Caco-2 (cell line): ENCODE measurements around the gene RPL15. TPM values are rescaled to one million over a fixed set of nuclear protein-coding genes. Genes with fewer than 3 reads are reported as not detected.

Experiments
- BruUV-seq: library from RNA; stranded (reverse); fragments of 400-500 nt; replicated peaks from 2 replicates; lab custom pipeline; 2021; lab: Mats Ljungman, UMichigan
- CTCF ChIA-PET: fragments of 300-600 bp; sonication (Branson Sonifier 250); formaldehyde crosslinking; loops from one replicate; lab custom pipeline; 2022; ENCODE audit warnings: antibody characterized with exemption; lab: Charles Lee
- POLR2A ChIA-PET: fragments of 300-600 bp; sonication (Branson Sonifier 250); formaldehyde crosslinking; loops from one replicate; lab custom pipeline; 2022; ENCODE audit warnings: antibody characterized with exemption; lab: Charles Lee
- DNase-seq, 2 experiments: peaks; one replicate each; pipeline versions ENCODE4 v3.0.0 to v3.0.0-alpha.2; 2020 to 2022
- H3K27me3 ChIP-seq: replicated peaks from 2 replicates; pipeline ENCODE4 v1.6.0; 2011; ENCODE audit warnings: low read length; ENCODE audit not compliant: control insufficient read depth, insufficient read depth
- H3K36me3 ChIP-seq: 2 replicates; pipeline ENCODE4 v1.5.1; 2011; ENCODE audit warnings: low read length; ENCODE audit not compliant: control insufficient read depth, insufficient read depth
- H3K4me1 ChIP-seq: fragments of 250-450 bp; sonication (Bioruptor Pico); 2 replicates; pipeline ENCODE4 v1.5.1; 2020; ENCODE audit warnings: mild to moderate bottlenecking
- H3K4me3 ChIP-seq: 2 replicates; pipeline ENCODE4 v1.5.1; 2011; ENCODE audit warnings: low read depth, mild to moderate bottlenecking, control low read depth, low read length
- H3K9me3 ChIP-seq: fragments of 250-450 bp; sonication (Bioruptor Pico); 2 replicates; pipeline ENCODE4 v1.5.1; 2020; ENCODE audit warnings: mild to moderate bottlenecking, moderate library complexity
- H3K27ac Mint-ChIP-seq: one replicate; pipeline ENCODE4 v1.8.0; 2022; ENCODE audit warnings: mixed read lengths; ENCODE audit not compliant: unreplicated experiment
- H3K27me3 Mint-ChIP-seq: one replicate; pipeline ENCODE4 v1.8.0; 2022; ENCODE audit warnings: mixed read lengths; ENCODE audit not compliant: insufficient read depth, unreplicated experiment
- H3K36me3 Mint-ChIP-seq: one replicate; pipeline ENCODE4 v1.8.0; 2022; ENCODE audit warnings: mild to moderate bottlenecking, mixed read lengths; ENCODE audit not compliant: insufficient read depth, unreplicated experiment
- H3K4me1 Mint-ChIP-seq: one replicate; pipeline ENCODE4 v1.8.0; 2022; ENCODE audit warnings: low read depth, mixed read lengths; ENCODE audit not compliant: unreplicated experiment
- H3K4me3 Mint-ChIP-seq: one replicate; pipeline ENCODE4 v1.8.0; 2022; ENCODE audit warnings: mild to moderate bottlenecking, moderate library complexity, mixed read lengths; ENCODE audit not compliant: unreplicated experiment
- H3K9me3 Mint-ChIP-seq: one replicate; pipeline ENCODE4 v1.8.0; 2022; ENCODE audit warnings: mixed read lengths; ENCODE audit not compliant: unreplicated experiment
- CTCF ChIP-seq, 2 experiments: fragments of 200-600 bp in 1 of 2; IDR thresholded peaks; 1 replicate in 1 of 2; 2 replicates in 1 of 2; pipeline versions ENCODE4 v1.5.1 to v1.8.0; 2011 to 2022; ENCODE audit warnings: antibody characterized with exemption in 1 of 2, control low read depth in 1 of 2, inconsistent platforms in 1 of 2, low read depth in 1 of 2, low read length in 1 of 2, mild to moderate bottlenecking in 1 of 2, moderate library complexity in 1 of 2; ENCODE audit not compliant: insufficient read depth in 1 of 2, severe bottlenecking in 1 of 2, unreplicated experiment in 1 of 2
- intact Hi-C: fragments of 100-400 bp; cut with micrococcal nuclease; formaldehyde crosslinking; loops from one replicate; pipeline ENCODE4 v1.10.0; 2022; ENCODE audit not compliant: unreplicated experiment
- total RNA-seq: library from RNA; stranded (reverse); gene quantifications from 2 replicates; pipeline ENCODE4 v1.2.3, GENCODE V29; 2022

RPL15 gene
- total RNA-seq, 1 experiment from 2014 or later = 1,698 TPM

DNA sequence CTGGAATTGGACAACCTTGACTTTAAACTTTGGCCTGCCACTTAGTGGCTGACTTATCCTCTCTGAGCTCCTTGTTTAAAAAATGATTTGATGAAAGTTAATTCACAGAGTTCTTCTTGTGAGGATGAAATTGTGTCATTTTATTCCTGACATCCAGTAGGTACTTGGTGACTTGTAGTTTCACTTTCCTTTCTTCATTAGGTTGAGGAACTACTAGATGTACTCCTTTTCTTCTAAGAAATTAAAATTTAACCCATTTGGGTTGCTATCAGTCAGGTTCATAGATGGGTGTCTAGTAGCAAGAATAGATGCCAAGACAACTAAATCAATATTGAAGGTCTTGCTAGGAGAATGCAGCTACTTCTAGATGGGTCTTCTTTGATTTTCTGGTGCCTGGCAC lies 33.4 kb downstream of the RPL15 start:
- no peak for DNase-seq
- H3K27ac Mint-ChIP-seq = no peak overlapping the region
- BruUV-seq = no TSS peak
- H3K4me3 Mint-ChIP-seq = no peak overlapping the region
- intact Hi-C loops = no loop called here
- Histone ChIP-seq H3K4me3 (no peak overlapping the region), H3K9me3 (no peaks in the 10 kb centered on the region), H3K27me3 (no peaks in the 10 kb centered on the region), H3K36me3 (no peaks in the 10 kb centered on the region), H3K4me1 (peaks cover 24% of the 10 kb centered on the region)
- peaks cover 27% of the 10 kb centered on the region for H3K36me3 Mint-ChIP-seq
- TF ChIP-seq CTCF (IDR thresholded peaks at IDR 0.05; ENCODE audit: insufficient read depth in 1 of 2, low read depth in 1 of 2, low read length in 1 of 2, severe bottlenecking in 1 of 2, unreplicated experiment in 1 of 2) = no peak
- CTCF ChIA-PET = no interaction called here
- H3K27me3 Mint-ChIP-seq = no peaks in the 10 kb centered on the region
- no peaks in the 10 kb centered on the region for H3K9me3 Mint-ChIP-seq
- POLR2A ChIA-PET = no interaction called here
- peaks cover 7% of the 10 kb centered on the region for H3K4me1 Mint-ChIP-seq

- intact Hi-C loops = no loop called here
- H3K27me3 ChIP-seq = no peaks in the 10 kb centered on the region
- no peak for TF ChIP-seq CTCF (IDR thresholded peaks at IDR 0.05; ENCODE audit: insufficient read depth in 1 of 2, low read depth in 1 of 2, low read length in 1 of 2, severe bottlenecking in 1 of 2, unreplicated experiment in 1 of 2)
- no peak for DNase-seq
- Mint-ChIP-seq H3K36me3 (peaks cover 22% of the 10 kb centered on the region), H3K4me3 (no peak overlapping the region), H3K27me3 (no peaks in the 10 kb centered on the region), H3K4me1 (peaks cover 6% of the 10 kb centered on the region), H3K9me3 (no peaks in the 10 kb centered on the region), H3K27ac (no peak overlapping the region)
- no peaks in the 10 kb centered on the region for H3K9me3 ChIP-seq
- ChIA-PET POLR2A (no interaction called here), CTCF (no interaction called here)
- H3K4me1 ChIP-seq = peaks cover 13% of the 10 kb centered on the region
- BruUV-seq = no TSS peak
- no peak overlapping the region for H3K4me3 ChIP-seq
- H3K36me3 ChIP-seq = no peaks in the 10 kb centered on the region
Observed at GRCh38 chr3:23952646-23953045, 35.7 kb downstream of the RPL15 start.

DNA sequence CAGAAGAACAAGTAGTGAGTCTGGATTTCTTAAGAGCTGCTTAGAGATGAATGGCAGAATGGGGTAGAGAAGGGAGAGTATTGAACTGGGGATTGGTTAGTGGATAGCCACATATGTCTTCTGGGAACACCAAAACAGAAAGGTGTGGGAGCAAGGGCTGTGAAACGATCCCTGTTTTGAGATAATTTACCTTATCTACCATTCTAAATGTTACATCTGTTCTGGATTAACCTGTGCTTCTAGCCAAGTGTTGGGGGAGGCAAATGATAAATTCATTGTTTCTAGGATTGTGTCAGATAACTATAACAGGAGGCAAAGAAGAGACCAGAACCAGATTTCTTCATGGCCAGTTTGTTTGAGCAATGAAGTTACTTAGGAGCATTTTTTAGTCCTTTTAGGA lies 36.6 kb downstream of the RPL15 start:
- BruUV-seq = no TSS peak
- ChIA-PET CTCF (interaction anchor here (0.6 kb wide), 1 partner anchor 246 kb away, joined by 3 read pairs; no protein-coding TSS in a partner anchor), POLR2A (no interaction called here)
- H3K27me3 ChIP-seq = no peaks in the 10 kb centered on the region
- peaks cover 6% of the 10 kb centered on the region for H3K4me1 Mint-ChIP-seq
- peaks cover 22% of the 10 kb centered on the region for H3K36me3 Mint-ChIP-seq
- H3K4me3 ChIP-seq = no peak overlapping the region
- no peak for TF ChIP-seq CTCF (IDR thresholded peaks at IDR 0.05; ENCODE audit: insufficient read depth in 1 of 2, low read depth in 1 of 2, low read length in 1 of 2, severe bottlenecking in 1 of 2, unreplicated experiment in 1 of 2)
- no peaks in the 10 kb centered on the region for H3K9me3 Mint-ChIP-seq
- H3K9me3 ChIP-seq = no peaks in the 10 kb centered on the region
- DNase-seq = no peak
- intact Hi-C loops = no loop called here
- no peak overlapping the region for H3K4me3 Mint-ChIP-seq
- no peak overlapping the region for H3K27ac Mint-ChIP-seq
- no peaks in the 10 kb centered on the region for H3K36me3 ChIP-seq
- no peaks in the 10 kb centered on the region for H3K27me3 Mint-ChIP-seq
- H3K4me1 ChIP-seq = peaks cover 5% of the 10 kb centered on the region
